Measurements from ENCODE around the gene TRIL. TPM values are rescaled to one million over a fixed set of nuclear protein-coding genes. Genes with fewer than 3 reads are reported as not detected.

TRIL gene
- total RNA-seq, 2 donors from 2014 or later: 1.3 to 1.6 TPM

DNA sequence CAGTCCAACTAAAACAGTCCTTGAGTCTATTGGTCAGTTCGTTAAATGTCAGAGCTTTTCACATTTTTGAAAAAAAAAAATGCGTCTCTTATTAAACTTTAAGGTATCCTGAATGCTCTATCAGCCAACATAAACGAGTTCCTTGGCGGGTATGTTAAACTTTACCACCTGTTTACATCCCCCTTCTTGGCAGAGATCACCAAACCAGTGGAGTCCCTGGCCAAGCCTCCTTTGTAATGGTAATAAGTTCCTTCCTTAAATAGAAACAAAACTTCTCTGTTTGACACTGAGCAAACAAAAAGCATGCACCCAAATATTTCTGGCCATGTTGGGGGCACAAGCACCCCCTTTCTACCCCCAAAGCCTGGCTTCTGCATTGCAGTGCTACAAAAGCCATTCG, 3.2 kb downstream of the TRIL start:
- WGBS, 2 donors: 72 to 73% methylated on average over 5 of the region's 5 CpGs
- H3K27ac ChIP-seq: no peak overlapping the region
- no peak overlapping the region for H3K4me3 ChIP-seq
- no peaks in the 10 kb centered on the region for H3K9me3 ChIP-seq
- ATAC-seq: no peak
- no peaks in the 10 kb centered on the region for H3K27me3 ChIP-seq
- H3K4me1 ChIP-seq: peaks cover 28% of the 10 kb centered on the region
- no peaks in the 10 kb centered on the region for H3K36me3 ChIP-seq (replicated peaks in 1 of 2; ENCODE audit: insufficient read depth in 1 of 2, low read depth in 2 of 2)
- no peak for TF ChIP-seq POLR2A (IDR thresholded peaks at IDR 0.05)
- TF ChIP-seq CTCF (IDR thresholded peaks at IDR 0.05): no peak
- intact Hi-C loops (cut with DNase I): no loop called here
- no peak for DNase-seq

DNA sequence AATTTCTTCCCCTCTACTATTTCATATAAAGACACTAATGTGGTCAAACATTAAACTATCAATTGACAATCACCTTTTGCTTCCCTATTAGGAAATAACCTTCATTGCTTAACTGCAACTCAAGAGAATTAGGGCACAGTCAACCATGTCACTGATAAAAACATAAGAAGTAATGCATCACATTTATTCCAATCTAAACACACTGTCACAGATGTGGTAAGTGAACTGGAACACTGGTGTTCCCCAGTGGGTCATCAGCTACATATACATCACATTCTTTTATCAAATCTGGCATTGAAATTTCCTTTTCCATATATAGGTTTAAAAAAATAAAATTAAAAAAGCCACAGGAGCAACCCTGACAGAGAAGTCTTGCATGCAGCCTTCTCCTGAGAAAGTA, 3.7 kb downstream of the TRIL start:
- intact Hi-C loops (cut with DNase I): no loop called here
- Histone ChIP-seq H3K4me3 (no peak overlapping the region), H3K36me3 (replicated peaks in 1 of 2; ENCODE audit: insufficient read depth in 1 of 2, low read depth in 2 of 2) (no peaks in the 10 kb centered on the region), H3K4me1 (peaks cover 28% of the 10 kb centered on the region), H3K9me3 (no peaks in the 10 kb centered on the region), H3K27ac (no peak overlapping the region), H3K27me3 (no peaks in the 10 kb centered on the region)
- DNase-seq: no peak
- no peak for ATAC-seq
- no peak for TF ChIP-seq CTCF (IDR thresholded peaks at IDR 0.05)
- no peak for TF ChIP-seq POLR2A (IDR thresholded peaks at IDR 0.05)

DNA sequence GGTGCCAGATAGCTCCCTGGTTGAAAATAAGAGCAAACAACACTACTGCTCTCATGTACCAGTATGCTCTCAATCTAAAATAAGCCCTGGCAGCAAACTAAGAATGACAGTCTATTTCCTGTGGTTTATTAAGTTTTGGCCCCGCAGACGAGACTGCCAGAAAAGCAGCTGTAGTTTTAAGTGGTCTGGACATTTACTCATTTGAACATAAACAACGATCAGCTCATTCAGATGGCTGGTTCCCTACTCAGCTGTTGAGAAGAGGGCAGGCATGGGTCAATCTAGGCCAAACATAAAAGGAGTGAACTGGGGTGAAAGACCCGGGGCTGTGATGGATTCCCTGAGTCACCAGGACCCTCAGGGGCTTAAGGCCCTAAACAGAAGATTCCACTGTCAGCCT, 4.5 kb downstream of the TRIL start:
- intact Hi-C loops (cut with DNase I): no loop called here
- Histone ChIP-seq H3K4me3 (no peak overlapping the region), H3K4me1 (peaks cover 28% of the 10 kb centered on the region), H3K27me3 (no peaks in the 10 kb centered on the region), H3K36me3 (replicated peaks in 1 of 2; ENCODE audit: insufficient read depth in 1 of 2, low read depth in 2 of 2) (no peaks in the 10 kb centered on the region), H3K9me3 (no peaks in the 10 kb centered on the region), H3K27ac (no peak overlapping the region)
- no peak for TF ChIP-seq CTCF (IDR thresholded peaks at IDR 0.05)
- no peak for TF ChIP-seq POLR2A (IDR thresholded peaks at IDR 0.05)
- DNase-seq (no peak), ATAC-seq (no peak)
- WGBS, 2 donors: 51 to 78% methylated on average over 4 of the region's 4 CpGs

DNA sequence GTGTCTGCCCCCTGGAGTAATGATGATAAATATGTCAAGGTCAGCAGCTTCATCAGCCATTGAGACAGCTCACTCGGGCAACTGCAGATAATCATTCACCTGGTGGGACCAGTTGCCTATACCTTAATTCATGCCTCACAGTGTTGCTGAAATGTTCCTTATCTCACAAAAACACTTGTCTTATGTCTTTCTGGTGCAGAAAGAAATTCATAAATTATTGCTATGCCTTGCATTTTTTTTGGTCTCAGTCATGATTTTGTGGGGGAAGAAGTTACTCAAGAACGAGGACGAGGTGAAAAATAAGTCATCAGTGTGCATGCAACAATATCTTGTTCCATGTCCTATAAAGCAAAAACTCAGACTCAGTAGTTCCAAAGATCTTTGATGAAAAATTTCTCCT, 16.0 kb downstream of the TRIL start:
- Histone ChIP-seq H3K9me3 (no peaks in the 10 kb centered on the region), H3K4me1 (no peaks in the 10 kb centered on the region), H3K4me3 (no peak overlapping the region), H3K27ac (no peak overlapping the region), H3K36me3 (replicated peaks in 1 of 2; ENCODE audit: insufficient read depth in 1 of 2, low read depth in 2 of 2) (no peaks in the 10 kb centered on the region), H3K27me3 (no peaks in the 10 kb centered on the region)
- intact Hi-C loops (cut with DNase I): no loop called here
- 40 to 56% methylated on average over 3 of the region's 3 CpGs for WGBS, 2 donors
- DNase-seq (no peak), ATAC-seq (no peak)
- TF ChIP-seq CTCF (IDR thresholded peaks at IDR 0.05) (no peak), POLR2A (IDR thresholded peaks at IDR 0.05) (no peak)

DNA sequence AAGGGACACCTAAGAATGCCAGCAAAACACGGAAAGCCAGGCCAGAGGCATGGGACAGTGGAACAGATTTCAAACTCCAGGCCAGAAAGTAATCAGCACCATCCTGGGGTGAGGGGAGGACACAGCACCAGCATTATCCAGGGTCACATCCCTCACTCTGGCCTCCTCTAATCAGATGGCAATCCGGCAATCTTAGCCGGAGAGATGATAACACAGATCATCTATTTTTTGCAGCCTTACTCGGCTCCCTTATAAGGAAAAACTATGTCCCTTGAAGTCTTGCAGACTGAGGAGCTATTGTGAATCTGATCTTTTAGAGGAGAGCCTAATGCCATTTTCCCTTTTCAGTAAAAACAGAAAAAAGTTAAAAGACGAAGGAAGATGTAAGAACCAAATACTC, 16.5 kb downstream of the TRIL start:
- no peak overlapping the region for H3K4me3 ChIP-seq
- intact Hi-C loops (cut with DNase I): no loop called here
- no peaks in the 10 kb centered on the region for H3K27me3 ChIP-seq
- TF ChIP-seq CTCF (IDR thresholded peaks at IDR 0.05) (no peak), POLR2A (IDR thresholded peaks at IDR 0.05) (no peak)
- no peaks in the 10 kb centered on the region for H3K36me3 ChIP-seq (replicated peaks in 1 of 2; ENCODE audit: insufficient read depth in 1 of 2, low read depth in 2 of 2)
- no peak overlapping the region for H3K27ac ChIP-seq
- ATAC-seq (no peak), DNase-seq (no peak)
- WGBS, 2 donors: 90% methylated on average over 5 of the region's 5 CpGs
- no peaks in the 10 kb centered on the region for H3K4me1 ChIP-seq
- no peaks in the 10 kb centered on the region for H3K9me3 ChIP-seq
